Activated CD8-positive, alpha-beta T cell treated with anti-CD3 and anti-CD28 coated beads, Interleukin-2, amount 10 ng/mL, durations not matched to agents 7 days and 5 days (primary cell): Measurements from ENCODE around the gene MALSU1. TPM values are rescaled to one million over a fixed set of nuclear protein-coding genes. Genes with fewer than 3 reads are reported as not detected.
A peak's percentile ranks its signal among the peaks of the same experiment; 100 is the strongest.

ENCODE experiments used
- ATAC-seq: fragments of 150-1000 bp; cut with Tn5 transposase; one replicate; pipeline ENCODE4 v1.10.0; 2021; ENCODE audit warnings: moderate library complexity
- CTCF ChIA-PET: fragments of 350-600 bp; sonication (Branson Sonifier 250); formaldehyde crosslinking; loops from one replicate; lab custom pipeline; 2021; ENCODE audit warnings: antibody characterized with exemption; lab: Charles Lee
- POLR2A ChIA-PET: fragments of 350-600 bp; sonication (Branson Sonifier 250); formaldehyde crosslinking; loops from one replicate; lab custom pipeline; 2021; ENCODE audit warnings: antibody characterized with exemption; lab: Charles Lee
- DNase-seq: peaks from one replicate; pipeline ENCODE4 v3.0.0-alpha.2; 2020
- H3K27ac Mint-ChIP-seq: one replicate; pipeline ENCODE4 v1.8.0; 2021; ENCODE audit warnings: mild to moderate bottlenecking, mixed read lengths
- H3K27me3 Mint-ChIP-seq: one replicate; pipeline ENCODE4 v1.8.0; 2021; ENCODE audit warnings: low read depth, mixed read lengths
- H3K36me3 Mint-ChIP-seq: one replicate; pipeline ENCODE4 v1.8.0; 2021; ENCODE audit warnings: low read depth, mixed read lengths
- H3K4me1 Mint-ChIP-seq: one replicate; pipeline ENCODE4 v1.8.0; 2021; ENCODE audit warnings: low read depth, mixed read lengths
- H3K4me3 Mint-ChIP-seq: one replicate; pipeline ENCODE4 v1.8.0; 2021; ENCODE audit warnings: mild to moderate bottlenecking, mixed read lengths
- H3K9me3 Mint-ChIP-seq: one replicate; pipeline ENCODE4 v1.8.0; 2022; ENCODE audit warnings: mixed read lengths; ENCODE audit not compliant: insufficient read depth
- total RNA-seq, 2 experiments: library from RNA; stranded (reverse); gene quantifications; one replicate each; pipeline ENCODE4 v1.2.3, GENCODE V29; 2021

Gene MALSU1
- total RNA-seq, 2 experiments from 2014 or later, result 53.3 to 55.0 TPM

GRCh38 chr7:23287612-23288011 is 11.5 kb upstream of the MALSU1 start:
- no peak overlapping the region for H3K27ac Mint-ChIP-seq
- H3K27me3 Mint-ChIP-seq, result no peaks in the 10 kb centered on the region
- H3K4me1 Mint-ChIP-seq, result peaks cover 29% of the 10 kb centered on the region
- H3K9me3 Mint-ChIP-seq, result no peaks in the 10 kb centered on the region
- no peak overlapping the region for H3K4me3 Mint-ChIP-seq
- peak; percentile 42 for ATAC-seq
- peak; percentile 49 for DNase-seq
- no peaks in the 10 kb centered on the region for H3K36me3 Mint-ChIP-seq
- ChIA-PET CTCF (no interaction called here), POLR2A (interaction anchor here (2.5 kb wide), 1 partner anchor 11 kb away, joined by 6 read pairs; the partner anchor contains the start of gene MALSU1)

- DNase-seq (no peak), ATAC-seq (no peak)
- ChIA-PET CTCF (interaction anchor here (1.1 to 1.6 kb wide), 3 partner anchors 14 to 172 kb away, joined by 4 to 5 read pairs (median 5); no protein-coding TSS in a partner anchor), POLR2A (no interaction called here)
- no peaks in the 10 kb centered on the region for H3K36me3 Mint-ChIP-seq
- H3K9me3 Mint-ChIP-seq, result no peaks in the 10 kb centered on the region
- no peak overlapping the region for H3K4me3 Mint-ChIP-seq
- H3K4me1 Mint-ChIP-seq, result peaks cover 29% of the 10 kb centered on the region
- no peaks in the 10 kb centered on the region for H3K27me3 Mint-ChIP-seq
- H3K27ac Mint-ChIP-seq, result no peak overlapping the region
Observed at GRCh38 chr7:23290993-23291392, 8.1 kb upstream of the MALSU1 start.

- no peak overlapping the region for H3K27ac Mint-ChIP-seq
- no peak for DNase-seq
- ChIA-PET CTCF (interaction anchor here (1.1 to 3.7 kb wide), 3 partner anchors 13 to 19 kb away, joined by 4 to 15 read pairs (median 5); no protein-coding TSS in a partner anchor), POLR2A (interaction anchor here (0.6 kb wide), 1 partner anchor 14 kb away, joined by 3 read pairs; no protein-coding TSS in a partner anchor)
- no peak for ATAC-seq
- H3K4me3 Mint-ChIP-seq, result no peak overlapping the region
- H3K4me1 Mint-ChIP-seq, result peaks cover 29% of the 10 kb centered on the region
- H3K27me3 Mint-ChIP-seq, result no peaks in the 10 kb centered on the region
- H3K36me3 Mint-ChIP-seq, result no peaks in the 10 kb centered on the region
- no peaks in the 10 kb centered on the region for H3K9me3 Mint-ChIP-seq
Observed at GRCh38 chr7:23291957-23292560, 7.1 kb upstream of the MALSU1 start.

GRCh38 chr7:23292623-23293022 is 6.5 kb upstream of the MALSU1 start:
- Mint-ChIP-seq H3K4me1 (peaks cover 25% of the 10 kb centered on the region), H3K36me3 (no peaks in the 10 kb centered on the region), H3K4me3 (no peak overlapping the region)

GRCh38 chr7:23293500-23294073 is 5.6 kb upstream of the MALSU1 start:
- POLR2A ChIA-PET, result no interaction called here
- no peaks in the 10 kb centered on the region for H3K9me3 Mint-ChIP-seq
- CTCF ChIA-PET, result interaction anchor here (1.1 to 3.7 kb wide), 3 partner anchors 15 to 37 kb away, joined by 3 to 15 read pairs (median 13); no protein-coding TSS in a partner anchor
- no peak overlapping the region for H3K27ac Mint-ChIP-seq
- peaks cover 18% of the 10 kb centered on the region for H3K4me1 Mint-ChIP-seq
- H3K27me3 Mint-ChIP-seq, result no peaks in the 10 kb centered on the region
- ATAC-seq (no peak), DNase-seq (no peak)
- peaks cover 2% of the 10 kb centered on the region for H3K36me3 Mint-ChIP-seq
- no peak overlapping the region for H3K4me3 Mint-ChIP-seq

More at GRCh38 chr7:23292623-23293022, 6.5 kb upstream of the MALSU1 start:
- Mint-ChIP-seq H3K27ac (no peak overlapping the region), H3K9me3 (no peaks in the 10 kb centered on the region), H3K27me3 (no peaks in the 10 kb centered on the region)
- DNase-seq (no peak), ATAC-seq (no peak)
- POLR2A ChIA-PET, result no interaction called here
- CTCF ChIA-PET, result interaction anchor here (3.7 kb wide), 1 partner anchor 14 kb away, joined by 15 read pairs; no protein-coding TSS in a partner anchor

- ChIA-PET POLR2A (no interaction called here), CTCF (interaction anchor here (0.8 to 3.7 kb wide), 5 partner anchors 16 to 172 kb away, joined by 3 to 15 read pairs (median 3); no protein-coding TSS in a partner anchor)
- DNase-seq, result no peak
- Mint-ChIP-seq H3K4me3 (no peak overlapping the region), H3K27me3 (no peaks in the 10 kb centered on the region), H3K36me3 (peaks cover 7% of the 10 kb centered on the region), H3K9me3 (no peaks in the 10 kb centered on the region), H3K27ac (no peak overlapping the region), H3K4me1 (peaks cover 19% of the 10 kb centered on the region)
- ATAC-seq, result no peak
Observed at GRCh38 chr7:23294549-23295400, 4.4 kb upstream of the MALSU1 start.

- no peak overlapping the region for H3K27ac Mint-ChIP-seq
- POLR2A ChIA-PET, result no interaction called here
Observed at GRCh38 chr7:23295401-23295697, 3.8 kb upstream of the MALSU1 start.

GRCh38 chr7:23298141-23298881 is 828 bp upstream of the MALSU1 start:
- H3K27ac Mint-ChIP-seq, result peak overlapping the region; percentile 89
- H3K27me3 Mint-ChIP-seq, result no peaks in the 10 kb centered on the region
- CTCF ChIA-PET, result interaction anchor here (0.8 to 2.7 kb wide), 8 partner anchors 18 to 480 kb away, joined by 3 to 16 read pairs (median 5); no protein-coding TSS in a partner anchor
- POLR2A ChIA-PET, result interaction anchor here (0.6 to 2.2 kb wide), 9 partner anchors 11 to 242 kb away, joined by 3 to 16 read pairs (median 6); no protein-coding TSS in a partner anchor
- H3K9me3 Mint-ChIP-seq, result no peaks in the 10 kb centered on the region
- no peak for ATAC-seq
- H3K4me3 Mint-ChIP-seq, result peak overlapping the region; percentile 84
- H3K36me3 Mint-ChIP-seq, result peaks cover 27% of the 10 kb centered on the region
- DNase-seq, result no peak
- H3K4me1 Mint-ChIP-seq, result peaks cover 32% of the 10 kb centered on the region

More at GRCh38 chr7:23295401-23295697, 3.8 kb upstream of the MALSU1 start:
- no peak for ATAC-seq
- Mint-ChIP-seq H3K9me3 (no peaks in the 10 kb centered on the region), H3K36me3 (peaks cover 8% of the 10 kb centered on the region), H3K27me3 (no peaks in the 10 kb centered on the region), H3K4me3 (no peak overlapping the region), H3K4me1 (peaks cover 19% of the 10 kb centered on the region)
- CTCF ChIA-PET, result interaction anchor here (1.0 to 3.7 kb wide), 2 partner anchors 22 to 172 kb away, joined by 3 to 13 read pairs; no protein-coding TSS in a partner anchor
- no peak for DNase-seq

- Mint-ChIP-seq H3K27ac (peak overlapping the region; percentile 89), H3K36me3 (peaks cover 36% of the 10 kb centered on the region), H3K9me3 (no peaks in the 10 kb centered on the region), H3K27me3 (no peaks in the 10 kb centered on the region), H3K4me3 (peak overlapping the region; percentile 84), H3K4me1 (peaks cover 42% of the 10 kb centered on the region)
- CTCF ChIA-PET, result interaction anchor here (0.7 to 2.7 kb wide), 9 partner anchors 12 to 247 kb away, joined by 3 to 16 read pairs (median 4); no protein-coding TSS in a partner anchor
- POLR2A ChIA-PET, result interaction anchor here (0.7 to 2.2 kb wide), 10 partner anchors 9 to 297 kb away, joined by 3 to 16 read pairs (median 3); partner anchors contain the start of gene CCDC126
- ATAC-seq, result no peak
- DNase-seq, result no peak
Observed at GRCh38 chr7:23299770-23300300, 696 bp downstream of the MALSU1 start.

GRCh38 chr7:23306936-23307521 is 7.9 kb downstream of the MALSU1 start:
- H3K9me3 Mint-ChIP-seq, result no peaks in the 10 kb centered on the region
- H3K4me1 Mint-ChIP-seq, result peaks cover 39% of the 10 kb centered on the region
- POLR2A ChIA-PET, result no interaction called here
- no peak overlapping the region for H3K27ac Mint-ChIP-seq
- ATAC-seq (no peak), DNase-seq (no peak)
- CTCF ChIA-PET, result no interaction called here
- H3K27me3 Mint-ChIP-seq, result no peaks in the 10 kb centered on the region
- no peak overlapping the region for H3K4me3 Mint-ChIP-seq
- H3K36me3 Mint-ChIP-seq, result peaks cover 63% of the 10 kb centered on the region
